Caco-2 (cell line): ENCODE data around the gene OR1N1. TPM values are rescaled to one million over a fixed set of nuclear protein-coding genes. Genes with fewer than 3 reads are reported as not detected.

ENCODE experiments used
- Bru-seq: library from RNA; stranded (reverse); fragments of 400-500 nt; gene quantifications from one replicate; lab custom pipeline; 2021; lab: Mats Ljungman, UMichigan
- BruChase-seq, 2 experiments: library from RNA; stranded (reverse); fragments of 400-500 nt; gene quantifications; one replicate each; lab custom pipeline; 2021; lab: Mats Ljungman, UMichigan
- BruUV-seq: library from RNA; stranded (reverse); fragments of 400-500 nt; replicated peaks from 2 replicates; lab custom pipeline; 2021; lab: Mats Ljungman, UMichigan
- CTCF ChIA-PET: fragments of 300-600 bp; sonication (Branson Sonifier 250); formaldehyde crosslinking; loops from one replicate; lab custom pipeline; 2022; ENCODE audit warnings: antibody characterized with exemption; lab: Charles Lee
- POLR2A ChIA-PET: fragments of 300-600 bp; sonication (Branson Sonifier 250); formaldehyde crosslinking; loops from one replicate; lab custom pipeline; 2022; ENCODE audit warnings: antibody characterized with exemption; lab: Charles Lee
- DNase-seq, 2 experiments: peaks; one replicate each; pipeline versions ENCODE4 v3.0.0 to v3.0.0-alpha.2; 2020 to 2022
- H3K27me3 ChIP-seq: replicated peaks from 2 replicates; pipeline ENCODE4 v1.6.0; 2011; ENCODE audit warnings: low read length; ENCODE audit not compliant: control insufficient read depth, insufficient read depth
- H3K36me3 ChIP-seq: 2 replicates; pipeline ENCODE4 v1.5.1; 2011; ENCODE audit warnings: low read length; ENCODE audit not compliant: control insufficient read depth, insufficient read depth
- H3K4me1 ChIP-seq: fragments of 250-450 bp; sonication (Bioruptor Pico); 2 replicates; pipeline ENCODE4 v1.5.1; 2020; ENCODE audit warnings: mild to moderate bottlenecking
- H3K4me3 ChIP-seq: 2 replicates; pipeline ENCODE4 v1.5.1; 2011; ENCODE audit warnings: low read depth, mild to moderate bottlenecking, control low read depth, low read length
- H3K9me3 ChIP-seq: fragments of 250-450 bp; sonication (Bioruptor Pico); 2 replicates; pipeline ENCODE4 v1.5.1; 2020; ENCODE audit warnings: mild to moderate bottlenecking, moderate library complexity
- H3K27ac Mint-ChIP-seq: one replicate; pipeline ENCODE4 v1.8.0; 2022; ENCODE audit warnings: mixed read lengths; ENCODE audit not compliant: unreplicated experiment
- H3K27me3 Mint-ChIP-seq: one replicate; pipeline ENCODE4 v1.8.0; 2022; ENCODE audit warnings: mixed read lengths; ENCODE audit not compliant: insufficient read depth, unreplicated experiment
- H3K36me3 Mint-ChIP-seq: one replicate; pipeline ENCODE4 v1.8.0; 2022; ENCODE audit warnings: mild to moderate bottlenecking, mixed read lengths; ENCODE audit not compliant: insufficient read depth, unreplicated experiment
- H3K4me1 Mint-ChIP-seq: one replicate; pipeline ENCODE4 v1.8.0; 2022; ENCODE audit warnings: low read depth, mixed read lengths; ENCODE audit not compliant: unreplicated experiment
- H3K4me3 Mint-ChIP-seq: one replicate; pipeline ENCODE4 v1.8.0; 2022; ENCODE audit warnings: mild to moderate bottlenecking, moderate library complexity, mixed read lengths; ENCODE audit not compliant: unreplicated experiment
- H3K9me3 Mint-ChIP-seq: one replicate; pipeline ENCODE4 v1.8.0; 2022; ENCODE audit warnings: mixed read lengths; ENCODE audit not compliant: unreplicated experiment
- CTCF ChIP-seq, 2 experiments: fragments of 200-600 bp in 1 of 2; IDR thresholded peaks; 1 replicate in 1 of 2; 2 replicates in 1 of 2; pipeline versions ENCODE4 v1.5.1 to v1.8.0; 2011 to 2022; ENCODE audit warnings: antibody characterized with exemption in 1 of 2, control low read depth in 1 of 2, inconsistent platforms in 1 of 2, low read depth in 1 of 2, low read length in 1 of 2, mild to moderate bottlenecking in 1 of 2, moderate library complexity in 1 of 2; ENCODE audit not compliant: insufficient read depth in 1 of 2, severe bottlenecking in 1 of 2, unreplicated experiment in 1 of 2
- intact Hi-C: fragments of 100-400 bp; cut with micrococcal nuclease; formaldehyde crosslinking; loops from one replicate; pipeline ENCODE4 v1.10.0; 2022; ENCODE audit not compliant: unreplicated experiment
- long read RNA-seq: library from polyadenylated mRNA; stranded (forward); transcript quantifications from one replicate; pipeline ENCODE4 v2.0.0, GENCODE V29; 2022
- total RNA-seq: library from RNA; stranded (reverse); gene quantifications from 2 replicates; pipeline ENCODE4 v1.2.3, GENCODE V29; 2022

OR1N1 gene
- not detected in 2 replicates for total RNA-seq
- Bru-seq, nascent RNA: not detected
- BruChase-seq, experiment 1, labeled RNA remaining after a 2-hour chase: not detected
- not detected for BruChase-seq, experiment 2, labeled RNA remaining after a 6-hour chase
- long read RNA-seq: 0 reads

GRCh38 chr9:122527193-122527592, at the start of gene OR1N1:
Gene OR1N1, minus strand, starts transcription at chr9:122527293. Its CDS starts 0 bp downstream, at chr9:122527293.
- peaks cover 2% of the 10 kb centered on the region for H3K27me3 Mint-ChIP-seq
- no peak for TF ChIP-seq CTCF (IDR thresholded peaks at IDR 0.05; ENCODE audit: insufficient read depth in 1 of 2, low read depth in 1 of 2, low read length in 1 of 2, severe bottlenecking in 1 of 2, unreplicated experiment in 1 of 2)
- H3K4me1 Mint-ChIP-seq: peaks cover 6% of the 10 kb centered on the region

DNA sequence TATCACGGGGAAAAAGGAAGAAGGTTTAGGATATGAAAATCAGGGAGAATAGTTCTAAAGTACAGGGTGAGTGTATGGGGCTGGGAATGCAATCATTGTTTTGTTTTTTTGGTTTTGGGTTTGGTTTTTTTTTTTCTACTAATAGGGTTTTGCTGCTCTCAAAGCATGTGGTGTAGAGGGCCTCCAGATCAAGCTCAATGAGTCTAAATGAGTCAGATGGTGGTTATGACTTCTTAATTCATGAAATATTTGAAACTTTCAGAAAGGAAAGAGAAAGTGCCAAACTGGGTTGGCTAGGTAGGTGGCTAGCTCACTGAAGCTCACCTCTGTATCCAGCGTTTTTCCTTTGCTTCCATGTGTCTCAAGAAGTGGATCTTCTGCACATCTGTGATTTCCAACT, 45.4 kb upstream of the OR1N1 start:
- no peaks in the 10 kb centered on the region for H3K4me1 Mint-ChIP-seq
- BruUV-seq: no TSS peak
- H3K27me3 Mint-ChIP-seq: peaks cover 8% of the 10 kb centered on the region
- Histone ChIP-seq H3K4me3 (no peak overlapping the region), H3K4me1 (no peaks in the 10 kb centered on the region), H3K36me3 (no peaks in the 10 kb centered on the region), H3K9me3 (0 out of 2 replicates have a peak, but pooled peaks cover 3% of the 10 kb centered on the region), H3K27me3 (no peaks in the 10 kb centered on the region; the same call in 1 of the 2 replicates)
- no peaks in the 10 kb centered on the region for H3K36me3 Mint-ChIP-seq
- no peak for TF ChIP-seq CTCF (IDR thresholded peaks at IDR 0.05; ENCODE audit: insufficient read depth in 1 of 2, low read depth in 1 of 2, low read length in 1 of 2, severe bottlenecking in 1 of 2, unreplicated experiment in 1 of 2)
- H3K9me3 Mint-ChIP-seq: no peaks in the 10 kb centered on the region
- no peak for DNase-seq
- ChIA-PET CTCF (no interaction called here), POLR2A (no interaction called here)
- no peak overlapping the region for H3K27ac Mint-ChIP-seq
- intact Hi-C loops: no loop called here
- H3K4me3 Mint-ChIP-seq: no peak overlapping the region

More at GRCh38 chr9:122527193-122527592, at the start of gene OR1N1:
- DNase-seq: no peak
- H3K27ac Mint-ChIP-seq: no peak within 1 kb of the TSS
- H3K27me3 ChIP-seq: peaks cover 2% of the 10 kb centered on the region; the same call in 1 of the 2 replicates
- no TSS peak for BruUV-seq
- H3K36me3 Mint-ChIP-seq: no peaks in the 10 kb centered on the region
- CTCF ChIA-PET: no interaction called here
- no peaks in the 10 kb centered on the region for H3K9me3 ChIP-seq
- H3K4me3 ChIP-seq: no peak within 1 kb of the TSS
- no peaks in the 10 kb centered on the region for H3K4me1 ChIP-seq
- POLR2A ChIA-PET: no interaction called here
- H3K36me3 ChIP-seq: no peaks in the 10 kb centered on the region
- no peaks in the 10 kb centered on the region for H3K9me3 Mint-ChIP-seq
- no peak within 1 kb of the TSS for H3K4me3 Mint-ChIP-seq
- intact Hi-C loops: no loop called here

DNA sequence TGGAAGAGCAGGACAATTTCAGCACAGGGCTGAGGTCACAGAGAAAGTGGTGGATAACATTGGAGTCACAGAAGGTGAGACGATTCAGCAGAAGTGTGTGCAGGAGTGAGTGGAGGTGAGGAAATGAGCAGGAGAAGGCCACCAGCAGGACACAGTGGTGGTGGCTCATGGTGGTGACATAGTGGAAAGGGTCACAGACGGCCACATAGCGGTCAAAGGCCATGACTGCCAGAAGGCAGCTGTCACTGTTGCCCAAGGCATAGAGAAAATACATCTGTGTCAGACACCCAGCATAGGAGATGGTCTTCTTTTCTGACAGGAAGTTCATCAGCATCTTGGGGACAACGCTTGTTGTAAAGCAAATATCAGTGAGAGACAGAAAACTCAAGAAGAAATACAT, 40.8 kb upstream of the OR1N1 start:
- H3K9me3 Mint-ChIP-seq: no peaks in the 10 kb centered on the region
- POLR2A ChIA-PET: no interaction called here

More for the DNA sequence above, 40.8 kb upstream of the OR1N1 start:
- CTCF ChIA-PET: no interaction called here
- no peak for DNase-seq
- intact Hi-C loops: no loop called here
- BruUV-seq: no TSS peak
- Mint-ChIP-seq H3K4me3 (no peak overlapping the region), H3K27ac (no peak overlapping the region), H3K36me3 (no peaks in the 10 kb centered on the region), H3K4me1 (no peaks in the 10 kb centered on the region), H3K27me3 (peaks cover 8% of the 10 kb centered on the region)
- no peaks in the 10 kb centered on the region; the same call in 1 of the 2 replicates for H3K27me3 ChIP-seq
- no peak overlapping the region for H3K4me3 ChIP-seq
- H3K36me3 ChIP-seq: no peaks in the 10 kb centered on the region
- no peak for TF ChIP-seq CTCF (IDR thresholded peaks at IDR 0.05; ENCODE audit: insufficient read depth in 1 of 2, low read depth in 1 of 2, low read length in 1 of 2, severe bottlenecking in 1 of 2, unreplicated experiment in 1 of 2)
- H3K9me3 ChIP-seq: peaks cover 7% of the 10 kb centered on the region; the same call in 1 of the 2 replicates
- H3K4me1 ChIP-seq: no peaks in the 10 kb centered on the region
